Neural cell (in vitro differentiated cells): ENCODE data around the gene ATP1B2. TPM values are rescaled to one million over a fixed set of nuclear protein-coding genes. Genes with fewer than 3 reads are reported as not detected.

Source experiments
- H2AFZ ChIP-seq: fragments of 200-600, 300-800 bp; sonication (generic), shearing (Covaris generic); 2 replicates; pipeline ENCODE4 v1.6.0; 2014; ENCODE audit warnings: low read depth, mild to moderate bottlenecking, antibody characterized with exemption, low read length, moderate library complexity
- H3F3A ChIP-seq: fragments of 200-600 bp; shearing (Covaris generic); 2 replicates; pipeline ENCODE4 v1.6.1; 2016; ENCODE audit warnings: mild to moderate bottlenecking, moderate library complexity, mixed read lengths, antibody characterized with exemption, low read length; ENCODE audit not compliant: insufficient read depth, poor library complexity, severe bottlenecking
- H3K27ac ChIP-seq: fragments of 200-600, 300-800 bp; sonication (generic), shearing (Covaris generic); 2 replicates; pipeline ENCODE4 v1.5.1; 2014; ENCODE audit warnings: mild to moderate bottlenecking, low read length, moderate library complexity
- H3K27me3 ChIP-seq: fragments of 300-800, 200-600 bp; sonication (generic), shearing (Covaris generic); 2 replicates; pipeline ENCODE4 v1.6.0; 2014; ENCODE audit warnings: mild to moderate bottlenecking, low read depth, low read length, moderate library complexity; ENCODE audit not compliant: insufficient read depth
- H3K36me3 ChIP-seq: fragments of 300-800, 200-600 bp; sonication (generic), shearing (Covaris generic); 2 replicates; pipeline ENCODE4 v1.5.1; 2014; ENCODE audit warnings: mild to moderate bottlenecking, antibody characterized with exemption, low read length, moderate library complexity; ENCODE audit not compliant: insufficient read depth
- H3K4me2 ChIP-seq: fragments of 300-800, 200-600 bp; sonication (generic), shearing (Covaris generic); 2 replicates; pipeline ENCODE4 v1.6.0; 2014; ENCODE audit warnings: mild to moderate bottlenecking, low read length
- H3K4me3 ChIP-seq: fragments of 300-800, 200-600 bp; sonication (generic), shearing (Covaris generic); 2 replicates; pipeline ENCODE4 v1.5.1; 2014; ENCODE audit warnings: mild to moderate bottlenecking, low read length, moderate library complexity
- H3K79me2 ChIP-seq: fragments of 200-600 bp; shearing (Covaris generic); replicated peaks from 2 replicates; pipeline ENCODE4 v1.6.0; 2014; ENCODE audit warnings: mild to moderate bottlenecking, low read length, moderate library complexity; ENCODE audit not compliant: insufficient read depth
- H3K9ac ChIP-seq: fragments of 300-800, 200-600 bp; sonication (generic), shearing (Covaris generic); 2 replicates; pipeline ENCODE4 v1.6.1; 2016; ENCODE audit warnings: mild to moderate bottlenecking, low read length, mixed read lengths
- H3K9me2 ChIP-seq: fragments of 200-600 bp; shearing (Covaris generic); 2 replicates; pipeline ENCODE4 v1.6.1; 2016; ENCODE audit warnings: mild to moderate bottlenecking, low read length, mixed read lengths; ENCODE audit not compliant: insufficient read depth
- H3K9me3 ChIP-seq: fragments of 200-600, 300-800 bp; sonication (generic), shearing (Covaris generic); 2 replicates; pipeline ENCODE4 v1.6.1; 2016; ENCODE audit warnings: mild to moderate bottlenecking, mixed run types, low read length, moderate library complexity, mixed read lengths
- H4K20me1 ChIP-seq: fragments of 200-600 bp; shearing (Covaris generic); 2 replicates; pipeline ENCODE4 v1.6.1; 2016; ENCODE audit warnings: mild to moderate bottlenecking, mixed run types; ENCODE audit not compliant: insufficient read depth
- CTCF ChIP-seq: fragments of 450-650 bp; IDR thresholded peaks from 2 replicates; pipeline ENCODE4 v1.5.1; 2014; ENCODE audit warnings: antibody characterized with exemption, mild to moderate bottlenecking, moderate library complexity; ENCODE audit not compliant: poor library complexity, severe bottlenecking
- EP300 ChIP-seq: fragments of 450-650 bp; conservative IDR thresholded peaks from 2 replicates; pipeline ENCODE4 v1.6.1; 2014; ENCODE audit warnings: antibody characterized with exemption, mild to moderate bottlenecking, moderate library complexity; ENCODE audit not compliant: poor library complexity, severe bottlenecking
- MXI1 ChIP-seq: fragments of 450-650 bp; conservative IDR thresholded peaks from 2 replicates; pipeline ENCODE4 v1.6.1; 2014; ENCODE audit warnings: antibody characterized with exemption, mild to moderate bottlenecking; ENCODE audit not compliant: poor library complexity, severe bottlenecking
- POLR2AphosphoS5 ChIP-seq: IDR thresholded peaks from 2 replicates; pipeline ENCODE4 v1.6.1; 2012
- RAD21 ChIP-seq: fragments of 450-650 bp; conservative IDR thresholded peaks from 2 replicates; pipeline ENCODE4 v1.6.1; 2014; ENCODE audit warnings: antibody characterized with exemption, mild to moderate bottlenecking, moderate library complexity
- REST ChIP-seq: IDR thresholded peaks from 2 replicates; pipeline ENCODE4 v1.6.1; 2012; ENCODE audit warnings: borderline replicate concordance
- SMC3 ChIP-seq: fragments of 450-650 bp; conservative IDR thresholded peaks from 2 replicates; pipeline ENCODE4 v1.6.1; 2014; ENCODE audit warnings: antibody characterized with exemption, mild to moderate bottlenecking, moderate library complexity; ENCODE audit not compliant: poor library complexity
- polyA plus RNA-seq: library from polyadenylated mRNA; depleted of rRNA; stranded (reverse); fragments of >200 nt; gene quantifications from 2 replicates; pipeline ENCODE4 v1.2.3, GENCODE V29; 2014

The ATP1B2 gene
- polyA plus RNA-seq, 1 donor from 2014 or later = 4.2 TPM

- H3K27me3 ChIP-seq = no peaks in the 10 kb centered on the region
- H2AFZ ChIP-seq = no peak within 1 kb of the TSS
- no peaks in the 10 kb centered on the region for H3K9me2 ChIP-seq
- H3K79me2 ChIP-seq = peaks cover 11% of the 10 kb centered on the region
- no peak within 1 kb of the TSS for H3K27ac ChIP-seq
- H3K36me3 ChIP-seq = no peaks in the 10 kb centered on the region
- no peak within 1 kb of the TSS for H3K9ac ChIP-seq
- no peaks in the 10 kb centered on the region for H3F3A ChIP-seq
- no peak within 1 kb of the TSS for H3K4me2 ChIP-seq
- no peak within 1 kb of the TSS for H3K4me3 ChIP-seq
- TF ChIP-seq POLR2AphosphoS5 (no peak), SMC3 (no peak), RAD21 (no peak), EP300 (no peak), CTCF (no peak), REST (no peak)
- no peaks in the 10 kb centered on the region for H3K9me3 ChIP-seq
- H4K20me1 ChIP-seq = no peaks in the 10 kb centered on the region
These were observed 20.7 kb upstream of the ATP1B2 start, which contains the start of gene SHBG for GRCh38 chr17:7629939-7630571. Gene SHBG (plus strand): TSS chr17:7630135. CDS start chr17:7630173, 38 bp downstream.

- H3K9me3 ChIP-seq = no peaks in the 10 kb centered on the region
- H3K9me2 ChIP-seq = no peaks in the 10 kb centered on the region
- H3K4me2 ChIP-seq = no peak overlapping the region
- no peak overlapping the region for H3K27ac ChIP-seq
- no peaks in the 10 kb centered on the region for H3K36me3 ChIP-seq
- H3K79me2 ChIP-seq = peaks cover 5% of the 10 kb centered on the region
- H3K4me3 ChIP-seq = no peak overlapping the region
- no peaks in the 10 kb centered on the region for H4K20me1 ChIP-seq
- TF ChIP-seq REST (no peak), POLR2AphosphoS5 (no peak), EP300 (no peak), MXI1 (no peak), RAD21 (no peak)
- H2AFZ ChIP-seq = no peak overlapping the region
- no peaks in the 10 kb centered on the region for H3F3A ChIP-seq
- H3K27me3 ChIP-seq = no peaks in the 10 kb centered on the region
- no peak overlapping the region for H3K9ac ChIP-seq
These were observed 19.0 kb upstream of the ATP1B2 start for GRCh38 chr17:7631398-7632380.
